ENCODE data around the gene CEP89.

The CEP89 gene

DNA sequence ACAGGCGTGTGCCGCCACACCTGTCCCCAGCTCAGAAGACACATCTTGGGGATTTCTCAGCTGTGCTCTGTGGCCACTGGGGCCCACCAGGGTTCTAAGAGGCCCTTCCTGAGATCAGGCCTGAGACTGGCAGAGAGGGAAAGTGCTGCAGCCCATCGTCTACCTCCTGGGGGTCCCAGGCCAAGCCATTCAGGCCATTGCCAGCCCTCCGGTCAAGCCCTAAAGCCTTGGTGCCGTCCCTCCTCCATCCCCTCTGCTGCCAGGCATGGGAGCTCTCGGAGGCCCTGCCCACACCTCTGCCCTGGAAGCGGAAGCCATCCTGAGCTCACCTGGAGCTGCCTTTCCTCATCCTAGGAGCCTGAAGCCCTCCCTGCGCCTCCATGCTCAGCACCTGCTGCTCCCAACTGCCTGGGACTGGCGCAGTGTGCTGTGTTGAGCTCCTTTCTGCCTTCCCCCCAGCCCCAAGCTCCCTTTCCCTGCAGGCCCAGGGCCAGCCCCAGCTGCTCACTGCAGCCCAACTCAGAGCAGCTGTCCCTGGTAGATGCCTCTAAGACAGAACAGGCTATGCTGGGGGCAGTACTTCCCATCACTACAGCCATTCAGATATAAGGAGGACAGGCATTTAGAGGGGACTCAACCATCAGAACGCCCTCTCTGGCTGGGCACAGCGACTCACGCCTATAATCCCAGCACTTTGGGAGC is 105.0 kb downstream of the CEP89 start:
- TF ChIP-seq, protein P1, sequence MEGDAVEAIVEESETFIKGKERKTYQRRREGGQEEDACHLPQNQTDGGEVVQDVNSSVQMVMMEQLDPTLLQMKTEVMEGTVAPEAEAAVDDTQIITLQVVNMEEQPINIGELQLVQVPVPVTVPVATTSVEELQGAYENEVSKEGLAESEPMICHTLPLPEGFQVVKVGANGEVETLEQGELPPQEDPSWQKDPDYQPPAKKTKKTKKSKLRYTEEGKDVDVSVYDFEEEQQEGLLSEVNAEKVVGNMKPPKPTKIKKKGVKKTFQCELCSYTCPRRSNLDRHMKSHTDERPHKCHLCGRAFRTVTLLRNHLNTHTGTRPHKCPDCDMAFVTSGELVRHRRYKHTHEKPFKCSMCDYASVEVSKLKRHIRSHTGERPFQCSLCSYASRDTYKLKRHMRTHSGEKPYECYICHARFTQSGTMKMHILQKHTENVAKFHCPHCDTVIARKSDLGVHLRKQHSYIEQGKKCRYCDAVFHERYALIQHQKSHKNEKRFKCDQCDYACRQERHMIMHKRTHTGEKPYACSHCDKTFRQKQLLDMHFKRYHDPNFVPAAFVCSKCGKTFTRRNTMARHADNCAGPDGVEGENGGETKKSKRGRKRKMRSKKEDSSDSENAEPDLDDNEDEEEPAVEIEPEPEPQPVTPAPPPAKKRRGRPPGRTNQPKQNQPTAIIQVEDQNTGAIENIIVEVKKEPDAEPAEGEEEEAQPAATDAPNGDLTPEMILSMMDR (IDR thresholded peaks at IDR 0.05; ENCODE audit: low read depth, low read length), result no peak
- H3K4me3 ChIP-seq (ENCODE audit: low read depth, low read length), result no peak overlapping the region

DNA sequence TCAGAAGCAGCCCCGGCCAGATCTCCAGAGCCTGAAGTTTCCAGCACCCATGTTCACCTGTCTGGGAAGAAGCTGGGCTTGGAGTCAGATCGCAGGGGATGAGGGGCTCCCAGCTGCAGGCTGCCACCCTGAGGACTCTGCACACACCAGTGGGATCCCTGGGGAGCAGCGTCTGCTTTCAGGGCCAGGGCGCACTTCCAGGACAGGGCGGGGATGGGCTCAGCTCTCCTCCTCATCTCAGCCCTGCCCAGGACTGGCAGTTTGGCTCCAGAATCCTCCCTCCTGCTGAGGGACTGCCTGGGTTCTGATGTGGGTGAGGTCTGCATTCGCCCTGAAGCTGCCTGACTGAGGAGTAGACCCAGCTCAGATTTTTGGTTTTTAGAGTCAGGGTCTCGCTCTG is 105.7 kb downstream of the CEP89 start:
- no peak overlapping the region for H3K4me3 ChIP-seq (ENCODE audit: low read depth, low read length)
- TF ChIP-seq, protein P1 (IDR thresholded peaks at IDR 0.05; ENCODE audit: low read depth, low read length), result no peak

DNA sequence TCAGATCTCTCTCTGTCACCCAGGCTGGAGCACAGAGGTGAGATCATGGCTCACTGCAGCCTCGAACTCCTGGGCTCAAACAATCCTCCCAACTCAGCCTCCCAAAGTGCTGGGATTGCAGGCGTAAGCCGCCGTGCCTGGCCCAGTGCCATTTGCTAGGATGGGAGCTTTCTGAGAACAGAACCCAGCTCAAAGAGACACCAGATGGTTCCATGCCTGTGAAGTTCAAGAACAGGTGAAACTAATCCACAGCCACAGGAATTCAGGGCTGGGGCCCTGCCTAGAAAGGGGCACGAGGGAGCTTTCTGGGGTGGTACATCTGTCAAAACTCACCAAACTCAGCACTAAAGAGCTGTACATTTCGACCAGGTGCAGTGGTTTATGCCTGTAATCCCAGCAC is 106.4 kb downstream of the CEP89 start:
- TF ChIP-seq, protein P1 (IDR thresholded peaks at IDR 0.05; ENCODE audit: low read depth, low read length), result no peak
- H3K4me3 ChIP-seq (ENCODE audit: low read depth, low read length), result no peak overlapping the region

DNA sequence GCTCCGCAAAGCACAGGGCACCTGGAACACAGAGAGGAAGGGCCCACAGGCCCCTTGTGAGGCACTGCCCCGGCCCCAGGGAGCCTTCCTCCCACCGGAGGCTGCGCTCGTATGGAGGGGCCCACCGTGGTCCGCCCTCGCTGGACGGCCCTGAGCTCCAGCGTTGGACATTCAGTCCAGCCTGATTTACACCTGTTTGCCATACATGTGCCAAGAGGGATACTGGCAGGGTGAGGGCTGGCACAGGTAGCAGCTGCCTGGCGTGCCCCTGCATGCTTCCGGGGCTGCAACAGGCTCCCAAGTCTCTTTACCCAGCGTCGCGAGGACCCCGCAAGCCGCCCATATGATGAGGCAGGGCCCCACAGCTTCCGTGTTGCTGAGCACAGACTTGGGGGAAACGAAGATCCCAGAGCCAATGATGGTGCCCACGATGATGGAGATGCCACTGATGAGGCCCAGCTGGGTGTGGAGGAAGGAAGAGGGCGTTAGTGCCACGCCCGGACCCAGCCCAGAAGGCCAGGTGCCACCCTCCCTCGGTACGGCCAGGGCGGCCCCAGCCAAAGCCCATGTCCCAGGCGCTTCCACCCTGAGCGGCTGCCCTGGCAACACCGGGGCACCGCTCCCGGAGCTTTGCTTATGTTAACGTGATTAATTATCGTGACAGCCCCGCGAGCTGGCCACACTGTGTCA is 107.3 kb downstream of the CEP89 start:
- TF ChIP-seq, protein P1 (IDR thresholded peaks at IDR 0.05; ENCODE audit: low read depth, low read length), result no peak
- H3K4me3 ChIP-seq (ENCODE audit: low read depth, low read length), result no peak overlapping the region

DNA sequence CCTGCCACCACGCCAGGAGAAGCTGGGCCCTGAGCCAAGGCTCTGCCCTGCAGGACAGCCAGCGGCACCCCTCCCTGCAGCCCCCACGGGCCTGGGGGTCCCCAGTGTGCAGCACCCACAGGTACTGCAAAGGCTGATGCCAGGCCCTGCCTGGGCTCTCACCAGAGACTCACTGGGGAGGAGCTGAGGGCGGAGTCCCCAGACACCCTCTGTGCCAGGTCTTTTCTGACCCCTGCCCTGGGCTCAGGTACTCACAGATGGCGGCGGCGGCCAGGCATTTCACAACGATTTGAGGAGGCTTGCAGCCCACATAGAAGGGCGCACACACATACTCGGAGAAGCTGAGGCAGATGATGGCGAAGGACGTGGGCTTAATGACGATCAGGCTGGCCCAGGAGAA is 107.9 kb downstream of the CEP89 start:
- TF ChIP-seq, protein P1 (IDR thresholded peaks at IDR 0.05; ENCODE audit: low read depth, low read length), result no peak
- H3K4me3 ChIP-seq (ENCODE audit: low read depth, low read length), result no peak overlapping the region

DNA sequence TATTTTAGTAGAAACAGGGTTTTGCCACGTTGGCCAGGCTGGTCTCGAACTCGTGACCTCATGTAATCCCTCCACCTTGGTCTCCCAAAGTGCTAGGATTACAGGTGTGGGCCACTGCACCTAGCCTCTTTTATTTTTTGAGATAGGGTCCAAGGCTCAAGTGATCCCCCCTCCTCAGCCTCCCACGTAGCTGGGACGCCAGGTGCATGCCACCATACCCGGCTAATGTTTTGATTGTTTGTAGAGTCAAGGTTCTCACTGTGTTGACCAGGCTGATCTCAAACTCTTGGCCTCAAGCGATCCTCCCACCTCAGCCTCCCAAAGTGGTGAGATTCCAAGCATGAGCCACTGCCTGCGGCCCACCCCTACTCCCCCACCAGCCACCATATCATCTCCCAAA is 108.5 kb downstream of the CEP89 start:
- TF ChIP-seq, protein P1 (IDR thresholded peaks at IDR 0.05; ENCODE audit: low read depth, low read length), result no peak
- no peak overlapping the region for H3K4me3 ChIP-seq (ENCODE audit: low read depth, low read length)

DNA sequence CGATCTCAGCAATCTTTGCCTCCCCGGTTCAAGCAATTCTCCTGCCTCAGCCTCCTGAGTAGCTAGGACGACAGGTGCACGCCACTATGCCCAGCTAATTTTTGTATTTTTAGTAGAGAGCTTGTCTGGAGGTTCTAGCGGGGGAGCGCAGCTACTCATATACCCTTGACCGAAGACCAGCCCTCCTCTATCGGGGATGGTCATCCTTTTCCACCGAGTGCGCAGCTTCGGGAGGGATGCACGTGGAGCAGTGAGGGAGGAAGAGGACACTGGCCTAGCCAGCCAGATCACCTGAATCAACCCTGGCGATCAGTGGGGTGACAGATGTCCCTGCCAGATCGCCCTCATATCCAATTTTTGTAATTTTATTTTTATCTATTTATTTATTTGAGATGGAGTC is 109.0 kb downstream of the CEP89 start:
- H3K4me3 ChIP-seq (ENCODE audit: low read depth, low read length), result no peak overlapping the region
- TF ChIP-seq, protein P1 (IDR thresholded peaks at IDR 0.05; ENCODE audit: low read depth, low read length), result no peak
